ENCODE data around the gene MTMR11. TPM values are rescaled to one million over a fixed set of nuclear protein-coding genes. Genes with fewer than 3 reads are reported as not detected.
A peak's percentile ranks its signal among the peaks of the same experiment; 100 is the strongest.
"Not testable (repeated sequence)": the region's sequence is repeated elsewhere in the genome, so short reads cannot be mapped to it uniquely, and the experiment has no call there.

Gene MTMR11
- total RNA-seq, 1 experiment from 2014 or later, result 23.8 TPM

GRCh38 chr1:149886396-149887195, 50.1 kb downstream of the MTMR11 start:
- ChIA-PET POLR2A (interaction anchor here (0.6 to 11.7 kb wide), 64 partner anchors 9 to 1120 kb away, joined by 3 to 632 read pairs (median 8); partner anchors contain the start of genes ANP32E, BOLA1, MCL1 and MINDY1), CTCF (interaction anchor here (0.8 to 1.7 kb wide), 5 partner anchors 9 to 279 kb away, joined by 3 to 8 read pairs (median 4); no protein-coding TSS in a partner anchor)
- Mint-ChIP-seq H3K36me3 (ENCODE audit: insufficient read depth, unreplicated experiment) (no peaks in the 10 kb centered on the region), H3K9me3 (ENCODE audit: unreplicated experiment) (no peaks in the 10 kb centered on the region), H3K4me3 (ENCODE audit: unreplicated experiment) (no peak overlapping the region), H3K27ac (ENCODE audit: low read depth, unreplicated experiment) (no peak overlapping the region), H3K27me3 (ENCODE audit: insufficient read depth, unreplicated experiment) (no peaks in the 10 kb centered on the region), H3K4me1 (ENCODE audit: insufficient read depth, unreplicated experiment) (no peaks in the 10 kb centered on the region)
- intact Hi-C loops (cut with micrococcal nuclease), result loop anchor here (1.0 kb wide), 2 partner anchors 53 to 283 kb away; no protein-coding TSS in a partner anchor
- no peak for TF ChIP-seq CTCF (IDR thresholded peaks at IDR 0.05; ENCODE audit: unreplicated experiment)
- TSS peak; percentile 82 for BruUV-seq (replicated peaks)
- DNase-seq (ENCODE audit: unreplicated experiment), result peak; percentile 100

DNA sequence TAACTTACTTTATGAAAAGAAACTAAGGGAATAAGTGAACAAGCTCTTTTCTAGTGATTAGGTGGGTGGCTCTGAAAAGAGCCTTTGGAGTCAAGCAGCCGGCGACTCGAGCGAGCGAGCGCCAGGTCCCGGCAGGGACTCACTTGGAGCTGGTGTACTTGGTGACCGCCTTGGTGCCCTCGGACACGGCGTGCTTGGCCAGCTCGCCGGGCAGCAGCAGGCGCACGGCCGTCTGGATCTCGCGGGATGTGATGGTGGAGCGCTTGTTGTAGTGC, 50.6 kb downstream of the MTMR11 start:
- H3K4me1 Mint-ChIP-seq (ENCODE audit: insufficient read depth, unreplicated experiment); DNase-seq (ENCODE audit: unreplicated experiment); H3K4me3 Mint-ChIP-seq (ENCODE audit: unreplicated experiment); intact Hi-C loops (cut with micrococcal nuclease); H3K27me3 Mint-ChIP-seq (ENCODE audit: insufficient read depth, unreplicated experiment); H3K9me3 Mint-ChIP-seq (ENCODE audit: unreplicated experiment); H3K36me3 Mint-ChIP-seq (ENCODE audit: insufficient read depth, unreplicated experiment); H3K27ac Mint-ChIP-seq (ENCODE audit: low read depth, unreplicated experiment): not testable (repeated sequence)
- ChIA-PET CTCF (interaction anchor here (0.8 to 1.3 kb wide), 2 partner anchors 8 to 42 kb away, joined by 3 read pairs; no protein-coding TSS in a partner anchor), POLR2A (interaction anchor here (0.6 to 11.7 kb wide), 39 partner anchors 9 to 989 kb away, joined by 3 to 632 read pairs (median 14); partner anchors contain the start of genes ANP32E, BOLA1, MCL1 and MTMR11)
- BruUV-seq (replicated peaks), result TSS peak; percentile 70

- CTCF ChIA-PET, result interaction anchor here (0.6 to 1.3 kb wide), 5 partner anchors 8 to 631 kb away, joined by 3 to 5 read pairs (median 3); no protein-coding TSS in a partner anchor
- TF ChIP-seq CTCF (IDR thresholded peaks at IDR 0.05; ENCODE audit: unreplicated experiment), result no peak
- DNase-seq (ENCODE audit: unreplicated experiment), result peak; percentile 94
- H3K4me3 Mint-ChIP-seq (ENCODE audit: unreplicated experiment), result no peak overlapping the region
- H3K36me3 Mint-ChIP-seq (ENCODE audit: insufficient read depth, unreplicated experiment), result no peaks in the 10 kb centered on the region
- H3K27me3 Mint-ChIP-seq (ENCODE audit: insufficient read depth, unreplicated experiment), result no peaks in the 10 kb centered on the region
- intact Hi-C loops (cut with micrococcal nuclease), result no loop called here
- H3K4me1 Mint-ChIP-seq (ENCODE audit: insufficient read depth, unreplicated experiment), result no peaks in the 10 kb centered on the region
- H3K27ac Mint-ChIP-seq (ENCODE audit: low read depth, unreplicated experiment), result no peak overlapping the region
- H3K9me3 Mint-ChIP-seq (ENCODE audit: unreplicated experiment), result no peaks in the 10 kb centered on the region
- no TSS peak for BruUV-seq (replicated peaks)
- POLR2A ChIA-PET, result interaction anchor here (0.5 to 11.7 kb wide), 35 partner anchors 8 to 692 kb away, joined by 3 to 632 read pairs (median 14); partner anchors contain the start of genes ANP32E, BOLA1, MCL1 and MTMR11
Measured at GRCh38 chr1:149885339-149886120, 51.1 kb downstream of the MTMR11 start.

- no peak for TF ChIP-seq CTCF (IDR thresholded peaks at IDR 0.05; ENCODE audit: unreplicated experiment)
- ChIA-PET CTCF (interaction anchor here (0.5 to 1.1 kb wide), 7 partner anchors 17 to 1710 kb away, joined by 3 to 5 read pairs (median 3); no protein-coding TSS in a partner anchor), POLR2A (interaction anchor here (0.6 to 11.7 kb wide), 13 partner anchors 12 to 920 kb away, joined by 3 to 632 read pairs (median 8); partner anchors contain the start of genes ANP32E, BOLA1, MTMR11 and OTUD7B)
- Mint-ChIP-seq H3K4me1 (ENCODE audit: insufficient read depth, unreplicated experiment) (no peaks in the 10 kb centered on the region), H3K27ac (ENCODE audit: low read depth, unreplicated experiment) (no peak overlapping the region), H3K4me3 (ENCODE audit: unreplicated experiment) (no peak overlapping the region), H3K27me3 (ENCODE audit: insufficient read depth, unreplicated experiment) (no peaks in the 10 kb centered on the region), H3K36me3 (ENCODE audit: insufficient read depth, unreplicated experiment) (no peaks in the 10 kb centered on the region), H3K9me3 (ENCODE audit: unreplicated experiment) (no peaks in the 10 kb centered on the region)
- DNase-seq (ENCODE audit: unreplicated experiment), result peak; percentile 47
- intact Hi-C loops (cut with micrococcal nuclease), result no loop called here
- no TSS peak for BruUV-seq (replicated peaks)
Measured at GRCh38 chr1:149884433-149885338, 52.0 kb downstream of the MTMR11 start.
